Measurements from ENCODE around the gene TMEM250. TPM values are rescaled to one million over a fixed set of nuclear protein-coding genes. Genes with fewer than 3 reads are reported as not detected.
A peak's percentile ranks its signal among the peaks of the same experiment; 100 is the strongest.

Gene TMEM250, protein sequence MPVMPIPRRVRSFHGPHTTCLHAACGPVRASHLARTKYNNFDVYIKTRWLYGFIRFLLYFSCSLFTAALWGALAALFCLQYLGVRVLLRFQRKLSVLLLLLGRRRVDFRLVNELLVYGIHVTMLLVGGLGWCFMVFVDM
- 10 to 100 TPM; 28.7 to 66.1 (median 45.3) TPM for total RNA-seq

DNA sequence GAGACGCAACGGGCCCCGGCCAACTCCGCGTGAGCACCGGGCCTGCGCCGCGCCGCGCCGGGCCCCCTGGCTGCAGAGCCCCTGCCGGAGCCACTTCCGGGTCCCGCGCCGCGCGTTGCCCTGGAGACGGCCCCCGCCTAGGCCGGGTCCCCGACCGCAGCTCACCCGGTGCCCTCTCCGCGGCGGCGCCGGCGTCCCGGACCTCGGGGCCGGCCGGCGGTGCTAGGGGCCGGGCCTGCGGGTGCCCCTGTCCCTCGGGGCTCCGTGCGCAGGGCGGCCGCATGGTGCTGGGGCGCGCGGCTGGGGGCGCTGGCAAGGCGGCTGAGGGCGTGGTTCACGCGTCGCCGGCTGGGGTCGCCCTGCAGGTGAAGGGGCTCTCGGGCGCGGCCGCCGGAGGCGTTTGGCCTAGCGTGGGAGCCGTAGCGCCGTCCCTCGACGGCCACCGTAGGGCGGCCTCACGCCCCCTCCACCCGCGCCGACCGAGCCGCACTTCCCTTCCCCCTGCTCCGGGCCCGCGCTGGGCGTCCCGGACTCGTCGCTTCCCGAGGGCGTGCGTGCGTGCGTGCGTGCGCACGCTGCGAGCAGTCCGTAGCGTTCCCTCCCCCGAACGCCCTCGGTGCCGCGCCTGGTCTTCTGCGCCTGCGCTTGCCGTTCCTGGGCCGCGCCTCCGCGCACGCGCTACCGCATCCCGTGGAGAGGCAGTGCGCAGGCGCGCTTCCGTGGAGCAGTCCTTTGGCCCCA, at the start of gene TMEM250:
TMEM250 (minus strand) TSS at position 556 of the 741 bp plus-strand sequence. CDS start 1,975 bp downstream, outside the sequence.
- ATAC-seq = peak; percentile 94
- no CpG with 5 or more reads among the region's 112 CpGs for WGBS, 2 donors (ENCODE audit: low coverage in 1 of 2)
- H3K36me3 ChIP-seq = peaks cover 0 to 36% of the 10 kb centered on the region in 2 donors

DNA sequence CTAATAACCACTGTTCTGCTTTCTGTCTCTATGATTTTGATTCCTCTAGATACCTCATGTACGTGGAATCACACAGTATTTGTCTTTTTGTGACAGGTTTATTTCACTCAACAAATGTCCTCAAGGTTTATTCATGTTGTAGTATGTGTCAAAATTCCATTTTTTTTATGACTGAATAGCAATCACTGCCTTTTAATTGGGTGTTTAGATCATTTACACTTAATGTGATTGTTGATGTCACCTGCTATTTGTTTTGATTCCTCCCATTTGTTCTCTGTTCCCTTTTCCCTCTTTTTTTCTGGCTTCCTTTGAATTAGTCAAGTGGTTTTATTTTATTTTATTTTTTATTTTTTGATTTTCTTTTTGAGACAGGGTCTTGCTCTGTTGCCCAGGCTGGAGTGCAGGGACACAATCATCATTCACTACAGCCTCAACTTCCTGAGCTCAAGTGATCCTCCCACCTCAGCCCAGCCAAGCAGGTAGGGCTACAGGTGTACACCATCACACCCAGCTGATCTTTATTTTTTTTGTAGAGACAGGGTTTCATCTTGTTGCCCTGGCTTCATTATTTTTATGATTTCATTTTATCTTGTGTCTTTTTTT, 44.7 kb upstream of the TMEM250 start:
- Histone ChIP-seq H3K27ac (no peak overlapping the region), H3K4me3 (no peak overlapping the region), H3K4me1 (no peaks in the 10 kb centered on the region), H3K36me3 (no peaks in the 10 kb centered on the region), H3K27me3 (peaks cover 50% of the 10 kb centered on the region), H3K9me3 (peaks cover 0 to 25% (median 0%) of the 10 kb centered on the region in 3 donors)
- 41 to 55% methylated on average over 1 of the region's 1 CpG for WGBS, 2 donors (ENCODE audit: low coverage in 1 of 2)
- no peak for ATAC-seq
- TF ChIP-seq EP300 (IDR thresholded peaks at IDR 0.05) (no peak), POLR2AphosphoS5 (IDR thresholded peaks at IDR 0.05) (no peak)
- TF ChIP-seq, protein P1, sequence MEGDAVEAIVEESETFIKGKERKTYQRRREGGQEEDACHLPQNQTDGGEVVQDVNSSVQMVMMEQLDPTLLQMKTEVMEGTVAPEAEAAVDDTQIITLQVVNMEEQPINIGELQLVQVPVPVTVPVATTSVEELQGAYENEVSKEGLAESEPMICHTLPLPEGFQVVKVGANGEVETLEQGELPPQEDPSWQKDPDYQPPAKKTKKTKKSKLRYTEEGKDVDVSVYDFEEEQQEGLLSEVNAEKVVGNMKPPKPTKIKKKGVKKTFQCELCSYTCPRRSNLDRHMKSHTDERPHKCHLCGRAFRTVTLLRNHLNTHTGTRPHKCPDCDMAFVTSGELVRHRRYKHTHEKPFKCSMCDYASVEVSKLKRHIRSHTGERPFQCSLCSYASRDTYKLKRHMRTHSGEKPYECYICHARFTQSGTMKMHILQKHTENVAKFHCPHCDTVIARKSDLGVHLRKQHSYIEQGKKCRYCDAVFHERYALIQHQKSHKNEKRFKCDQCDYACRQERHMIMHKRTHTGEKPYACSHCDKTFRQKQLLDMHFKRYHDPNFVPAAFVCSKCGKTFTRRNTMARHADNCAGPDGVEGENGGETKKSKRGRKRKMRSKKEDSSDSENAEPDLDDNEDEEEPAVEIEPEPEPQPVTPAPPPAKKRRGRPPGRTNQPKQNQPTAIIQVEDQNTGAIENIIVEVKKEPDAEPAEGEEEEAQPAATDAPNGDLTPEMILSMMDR (IDR thresholded peaks at IDR 0.05) = no peak

More for the DNA sequence above, at the start of gene TMEM250:
- H3K9me3 ChIP-seq = no peaks in the 10 kb centered on the region
- peak within 1 kb of the TSS; percentile 63 to 96 for H3K4me3 ChIP-seq
- peaks cover 4% of the 10 kb centered on the region for H3K27me3 ChIP-seq
- peaks cover 0 to 56% (median 19%) of the 10 kb centered on the region in 3 donors for H3K4me1 ChIP-seq
- H3K27ac ChIP-seq = peak within 1 kb of the TSS; percentile 73 to 98 (median 97)
- TF ChIP-seq POLR2AphosphoS5 (IDR thresholded peaks at IDR 0.05) (peak; percentile 89), POLR2A (IDR thresholded peaks at IDR 0.05) (peak; percentile 63 to 70), EP300 (IDR thresholded peaks at IDR 0.05) (no peak)
- TF ChIP-seq, protein P1 (IDR thresholded peaks at IDR 0.05) = peak in 3 of 4 experiments; percentile 9 to 50 (median 38)

DNA sequence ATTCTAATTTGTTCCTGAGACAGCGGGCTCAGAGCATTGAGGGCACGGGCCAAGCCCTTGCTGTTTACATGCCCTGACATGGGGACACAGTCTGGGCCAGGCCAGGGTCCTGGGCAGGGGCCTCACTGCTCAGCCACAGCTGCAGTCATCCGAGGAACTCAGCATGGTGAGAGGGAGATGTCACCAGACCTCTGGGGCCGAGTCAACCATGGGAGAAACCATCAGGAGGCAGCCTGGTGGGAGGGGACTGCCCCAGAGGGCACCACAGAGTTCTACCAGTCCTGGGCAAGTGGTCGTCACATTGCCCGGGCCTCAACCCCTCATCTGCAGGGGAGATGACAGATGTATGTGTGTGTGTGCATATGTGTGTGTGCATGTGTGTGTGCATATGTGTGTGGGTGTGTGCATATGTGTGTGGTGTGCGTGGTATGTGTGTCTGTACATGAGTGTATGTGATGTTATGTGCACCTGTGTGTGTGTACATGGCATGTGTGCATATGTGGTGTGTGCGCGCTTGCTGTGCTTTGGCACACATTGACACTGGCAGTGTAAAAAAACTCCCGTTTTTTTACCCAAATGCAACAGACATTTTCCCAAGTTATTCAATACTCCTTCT, 42.4 kb upstream of the TMEM250 start:
- Histone ChIP-seq H3K36me3 (no peaks in the 10 kb centered on the region), H3K9me3 (peaks cover 0 to 15% (median 0%) of the 10 kb centered on the region in 3 donors), H3K27me3 (peaks cover 65% of the 10 kb centered on the region), H3K27ac (no peak overlapping the region), H3K4me3 (no peak overlapping the region), H3K4me1 (no peaks in the 10 kb centered on the region)
- TF ChIP-seq EP300 (IDR thresholded peaks at IDR 0.05) (no peak), POLR2A (IDR thresholded peaks at IDR 0.05) (no peak), POLR2AphosphoS5 (IDR thresholded peaks at IDR 0.05) (no peak)
- TF ChIP-seq, protein P1 (IDR thresholded peaks at IDR 0.05) = no peak
- 67 to 73% methylated on average over 4 to 5 of the region's 10 CpGs for WGBS, 2 donors (ENCODE audit: low coverage in 1 of 2)
- ATAC-seq = no peak

DNA sequence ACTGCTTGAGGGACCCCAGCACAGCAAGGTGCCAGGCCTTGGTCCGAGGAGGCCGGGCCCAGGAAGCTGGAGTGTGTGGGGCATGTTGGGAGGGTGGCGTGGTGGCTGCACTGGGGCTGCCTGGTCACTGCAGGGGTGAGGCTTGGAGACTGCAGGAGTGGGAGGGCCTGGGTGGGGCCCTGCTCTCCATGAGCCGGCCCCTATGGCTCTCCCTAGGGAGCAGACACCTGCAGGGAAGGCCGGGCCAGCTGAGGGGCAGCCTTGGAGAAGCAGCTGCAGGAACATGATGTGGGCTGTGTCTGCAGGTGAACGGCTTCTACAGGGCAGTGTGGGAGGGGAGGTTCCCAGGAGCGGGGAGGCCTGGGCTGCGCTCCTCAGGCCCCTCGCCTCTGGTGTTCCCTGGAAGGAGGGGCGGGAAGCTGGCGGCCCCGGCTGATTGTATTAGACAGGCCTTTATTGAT, 41.7 kb upstream of the TMEM250 start:
- no peak for TF ChIP-seq POLR2AphosphoS5 (IDR thresholded peaks at IDR 0.05)
- TF ChIP-seq, protein P1 (IDR thresholded peaks at IDR 0.05) = no peak
- WGBS, 2 donors (ENCODE audit: low coverage in 1 of 2) = 60% methylated on average over 6 of the region's 12 CpGs; no CpG with 5 or more reads in 1 of the 2 donors
- ATAC-seq = no peak
- no peaks in the 10 kb centered on the region for H3K4me1 ChIP-seq
- no peak overlapping the region for H3K4me3 ChIP-seq
- peaks cover 0 to 13% (median 0%) of the 10 kb centered on the region in 3 donors for H3K9me3 ChIP-seq
- no peaks in the 10 kb centered on the region for H3K36me3 ChIP-seq
- H3K27ac ChIP-seq = no peak overlapping the region
- H3K27me3 ChIP-seq = peaks cover 67% of the 10 kb centered on the region

Data from gastroesophageal sphincter (tissue), 4 donors.